A673 (cell line): ENCODE measurements around the gene SDC1.

Experiments used
- EZH2 ChIP-seq: fragments of 200-600 bp; sonication (generic); IDR thresholded peaks from 2 replicates; pipeline ENCODE4 v1.6.1; 2017; ENCODE audit warnings: borderline replicate concordance, low read depth, mild to moderate bottlenecking, mixed read lengths, antibody characterized with exemption, low read length; ENCODE audit not compliant: poor library complexity, severe bottlenecking
- TF ChIP-seq, protein P1 (sequence below): fragments of 300-800, 200-600 bp; sonication (generic); conservative IDR thresholded peaks from 2 replicates; pipeline ENCODE4 v1.5.1; 2017; ENCODE audit warnings: low read depth, mild to moderate bottlenecking, antibody characterized with exemption, low read length, moderate library complexity, mixed read lengths

DNA sequence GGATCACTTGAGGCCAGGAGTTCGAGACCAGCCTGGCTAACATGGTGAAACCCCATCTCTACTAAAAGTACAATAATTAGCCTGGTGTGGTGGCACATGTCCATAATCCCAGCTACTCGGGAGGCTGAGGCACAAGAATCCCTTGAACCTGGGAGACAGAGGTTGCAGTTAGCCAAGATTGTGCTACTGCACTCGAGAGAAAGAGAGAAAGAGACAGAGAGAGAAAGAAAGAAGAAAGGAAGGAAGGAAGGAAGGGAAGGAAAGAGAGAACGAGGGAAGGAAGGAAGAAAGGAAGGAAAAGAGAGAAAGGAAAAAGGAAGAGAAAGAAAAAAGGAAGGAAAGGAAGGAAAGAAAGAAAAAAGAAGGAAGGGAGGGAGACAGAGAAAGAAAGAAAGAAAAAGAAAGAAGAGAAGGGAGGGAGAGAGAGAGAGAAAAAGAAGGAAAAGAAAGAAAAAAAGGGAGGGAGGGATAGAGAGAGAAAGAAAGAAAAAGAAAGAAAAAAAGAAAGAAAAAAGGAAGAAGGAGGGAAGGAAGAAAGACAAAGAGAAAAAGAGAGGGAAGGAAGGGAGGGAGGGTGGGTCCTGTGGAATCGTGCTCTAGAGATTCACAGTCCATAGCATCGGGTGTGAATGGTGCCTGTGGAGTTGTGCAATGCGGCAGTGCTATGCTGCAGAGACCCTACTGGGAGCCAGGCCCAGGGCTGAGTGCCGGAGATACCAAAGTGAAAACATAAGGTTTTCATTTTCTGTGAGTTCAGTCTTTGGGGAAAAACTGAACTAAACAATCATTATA is 4.6 kb upstream of the SDC1 start:
- TF ChIP-seq, protein P1, sequence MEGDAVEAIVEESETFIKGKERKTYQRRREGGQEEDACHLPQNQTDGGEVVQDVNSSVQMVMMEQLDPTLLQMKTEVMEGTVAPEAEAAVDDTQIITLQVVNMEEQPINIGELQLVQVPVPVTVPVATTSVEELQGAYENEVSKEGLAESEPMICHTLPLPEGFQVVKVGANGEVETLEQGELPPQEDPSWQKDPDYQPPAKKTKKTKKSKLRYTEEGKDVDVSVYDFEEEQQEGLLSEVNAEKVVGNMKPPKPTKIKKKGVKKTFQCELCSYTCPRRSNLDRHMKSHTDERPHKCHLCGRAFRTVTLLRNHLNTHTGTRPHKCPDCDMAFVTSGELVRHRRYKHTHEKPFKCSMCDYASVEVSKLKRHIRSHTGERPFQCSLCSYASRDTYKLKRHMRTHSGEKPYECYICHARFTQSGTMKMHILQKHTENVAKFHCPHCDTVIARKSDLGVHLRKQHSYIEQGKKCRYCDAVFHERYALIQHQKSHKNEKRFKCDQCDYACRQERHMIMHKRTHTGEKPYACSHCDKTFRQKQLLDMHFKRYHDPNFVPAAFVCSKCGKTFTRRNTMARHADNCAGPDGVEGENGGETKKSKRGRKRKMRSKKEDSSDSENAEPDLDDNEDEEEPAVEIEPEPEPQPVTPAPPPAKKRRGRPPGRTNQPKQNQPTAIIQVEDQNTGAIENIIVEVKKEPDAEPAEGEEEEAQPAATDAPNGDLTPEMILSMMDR: no peak
- TF ChIP-seq EZH2: no peak
